Mucosa of descending colon (tissue), 3 donors: ENCODE data around the gene SRSF2. TPM values are rescaled to one million over a fixed set of nuclear protein-coding genes. Genes with fewer than 3 reads are reported as not detected.
"Not testable (repeated sequence)": the region's sequence is repeated elsewhere in the genome, so short reads cannot be mapped to it uniquely, and the experiment has no call there.

Experiments
- ATAC-seq: fragments of 200-7000 bp; cut with Tn5 transposase; one replicate; pipeline ENCODE4 v1.9.1; 2020; ENCODE audit warnings: mild to moderate bottlenecking, moderate library complexity
- DNase-seq, 3 donors: peaks; one replicate each; pipeline ENCODE4 v3.0.0-alpha.2; 2020
- H3K36me3 ChIP-seq: fragments of 200-600 bp; one replicate; pipeline ENCODE4 v1.8.0; 2021; ENCODE audit warnings: low read depth, mild to moderate bottlenecking
- H3K4me1 ChIP-seq: fragments of 200-600 bp; one replicate; pipeline ENCODE4 v1.8.0; 2021; ENCODE audit warnings: low read depth, mild to moderate bottlenecking
- H3K4me3 ChIP-seq: fragments of 200-600 bp; one replicate; pipeline ENCODE4 v1.8.0; 2021; ENCODE audit warnings: mild to moderate bottlenecking
- H3K9me3 ChIP-seq: fragments of 200-600 bp; one replicate; pipeline ENCODE4 v1.8.0; 2021; ENCODE audit warnings: mild to moderate bottlenecking
- intact Hi-C, 2 donors: fragments of 100-400 bp; cut with DNase I in 1 of 2; cut with micrococcal nuclease in 1 of 2; formaldehyde crosslinking; loops; one replicate each; pipeline versions ENCODE4 v1.11.0 to v1.11.1; 2022; cut with DNase I, micrococcal nuclease
- total RNA-seq, 3 donors: library from RNA; stranded (reverse); fragmentation: NEBNext Ultra II Directional in 2 of 3; extraction: Animal tissue kit (Norgen Biotek cat#: 25700) in 2 of 3; gene quantifications; one replicate each; pipeline versions ENCODE4 v1.2.1 to v1.2.4, GENCODE V29; 2021 to 2023
- TF ChIP-seq, protein P1 (sequence below): fragments of 200-600 bp; IDR thresholded peaks from one replicate; pipeline ENCODE4 v1.8.0; 2022; ENCODE audit warnings: antibody characterized with exemption, mild to moderate bottlenecking
- donor health status: DM: no; HTN: no; CAD: no; lungs with moderate emphysema.
- donor health status: DM: no; HTN: no; CAD: no.
- donor health status: DM: no; HTN: yes; CAD: no.

SRSF2 gene
- total RNA-seq, 3 donors from 2014 or later, result 130 to 166 (median 134) TPM

DNA sequence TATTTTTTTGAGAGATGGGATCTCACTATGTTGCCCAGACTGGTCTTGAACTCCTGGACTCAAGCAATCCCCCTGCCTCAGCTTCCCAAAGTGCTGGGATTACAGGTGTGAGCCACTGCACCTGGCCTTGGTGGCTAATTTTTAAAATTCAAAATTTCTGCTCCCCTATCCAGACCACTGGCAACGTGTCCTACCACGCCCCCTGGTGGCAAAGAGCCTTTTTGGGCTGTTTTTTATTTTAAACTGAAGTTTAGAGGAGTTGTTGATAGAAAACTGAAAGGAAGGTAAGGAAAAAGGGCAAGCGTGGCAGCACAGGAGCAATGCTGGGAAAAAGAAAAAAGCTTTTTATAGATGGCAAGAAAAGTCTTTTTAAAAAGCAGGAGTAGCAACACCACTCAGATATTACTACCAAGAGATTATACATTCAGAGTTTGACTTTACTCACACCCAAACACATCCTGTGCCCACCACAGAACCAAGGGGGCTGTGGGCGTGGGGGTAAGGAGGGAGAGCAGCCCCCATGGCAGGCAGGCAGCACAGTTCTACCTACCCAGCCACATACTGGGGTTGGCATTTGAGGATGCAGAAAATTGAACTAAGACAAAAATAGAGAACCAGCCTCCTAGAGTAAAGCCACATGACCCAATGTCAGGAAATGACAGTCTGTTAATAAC, 22.2 kb downstream of the SRSF2 start:
- ATAC-seq (peak; percentile 2), DNase-seq (peak in 2 of 3 donors; percentile 69 to 89)
- Histone ChIP-seq H3K36me3 (peaks cover 21% of the 10 kb centered on the region), H3K4me3 (no peak overlapping the region), H3K9me3 (no peaks in the 10 kb centered on the region), H3K4me1 (no peaks in the 10 kb centered on the region)
- TF ChIP-seq, protein P1, sequence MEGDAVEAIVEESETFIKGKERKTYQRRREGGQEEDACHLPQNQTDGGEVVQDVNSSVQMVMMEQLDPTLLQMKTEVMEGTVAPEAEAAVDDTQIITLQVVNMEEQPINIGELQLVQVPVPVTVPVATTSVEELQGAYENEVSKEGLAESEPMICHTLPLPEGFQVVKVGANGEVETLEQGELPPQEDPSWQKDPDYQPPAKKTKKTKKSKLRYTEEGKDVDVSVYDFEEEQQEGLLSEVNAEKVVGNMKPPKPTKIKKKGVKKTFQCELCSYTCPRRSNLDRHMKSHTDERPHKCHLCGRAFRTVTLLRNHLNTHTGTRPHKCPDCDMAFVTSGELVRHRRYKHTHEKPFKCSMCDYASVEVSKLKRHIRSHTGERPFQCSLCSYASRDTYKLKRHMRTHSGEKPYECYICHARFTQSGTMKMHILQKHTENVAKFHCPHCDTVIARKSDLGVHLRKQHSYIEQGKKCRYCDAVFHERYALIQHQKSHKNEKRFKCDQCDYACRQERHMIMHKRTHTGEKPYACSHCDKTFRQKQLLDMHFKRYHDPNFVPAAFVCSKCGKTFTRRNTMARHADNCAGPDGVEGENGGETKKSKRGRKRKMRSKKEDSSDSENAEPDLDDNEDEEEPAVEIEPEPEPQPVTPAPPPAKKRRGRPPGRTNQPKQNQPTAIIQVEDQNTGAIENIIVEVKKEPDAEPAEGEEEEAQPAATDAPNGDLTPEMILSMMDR, result peak; percentile 70
- intact Hi-C loops, result no loop called here

DNA sequence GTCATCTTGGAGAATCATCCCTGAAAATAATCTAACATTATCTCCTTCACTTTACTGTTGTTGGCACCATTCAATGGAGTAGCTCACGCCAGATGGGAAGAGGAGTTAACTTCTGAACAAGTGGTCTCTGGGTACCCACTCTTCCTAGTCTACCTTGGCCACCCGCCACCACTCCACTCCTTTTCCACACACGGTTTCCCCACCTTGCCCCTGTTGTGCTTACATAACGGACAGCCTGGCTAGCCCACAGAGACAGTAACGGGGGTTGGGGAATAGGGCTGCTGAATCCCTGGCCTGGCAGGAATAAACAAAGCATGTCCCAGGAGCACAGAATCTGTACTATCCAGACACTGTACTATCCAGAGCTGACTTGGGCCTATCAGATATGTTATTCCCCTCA, 22.8 kb downstream of the SRSF2 start:
- Histone ChIP-seq H3K4me1 (no peaks in the 10 kb centered on the region), H3K36me3 (peaks cover 15% of the 10 kb centered on the region), H3K4me3 (no peak overlapping the region), H3K9me3 (no peaks in the 10 kb centered on the region)
- no peak for ATAC-seq
- DNase-seq, result peak in 1 of 3 donors; percentile 19
- TF ChIP-seq, protein P1, result no peak
- intact Hi-C loops, result no loop called here

DNA sequence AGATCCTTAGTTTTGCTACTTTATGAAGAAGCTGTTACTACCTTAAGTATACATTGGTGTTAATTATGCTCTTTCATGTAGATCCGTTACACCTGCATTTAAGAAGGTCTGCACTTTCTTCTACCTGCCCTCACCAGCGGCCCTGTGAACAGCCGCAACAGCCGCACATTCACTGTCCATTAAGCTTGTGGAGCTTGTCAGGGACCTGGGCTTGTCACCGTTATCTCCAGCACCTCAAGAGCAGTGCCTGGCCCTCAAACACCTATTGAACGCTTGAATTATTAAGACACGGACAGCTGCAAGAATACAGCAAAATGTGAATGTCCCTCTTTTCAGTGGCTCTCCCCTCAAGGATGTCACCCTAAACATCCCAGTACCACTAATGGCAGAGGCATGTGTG, 23.4 kb downstream of the SRSF2 start:
- ATAC-seq (no peak), DNase-seq (peak in 1 of 3 donors; percentile 3)
- intact Hi-C loops, result no loop called here
- no peak overlapping the region for H3K4me3 ChIP-seq
- peaks cover 10% of the 10 kb centered on the region for H3K36me3 ChIP-seq
- no peaks in the 10 kb centered on the region for H3K4me1 ChIP-seq
- H3K9me3 ChIP-seq, result no peaks in the 10 kb centered on the region
- TF ChIP-seq, protein P1, result no peak

DNA sequence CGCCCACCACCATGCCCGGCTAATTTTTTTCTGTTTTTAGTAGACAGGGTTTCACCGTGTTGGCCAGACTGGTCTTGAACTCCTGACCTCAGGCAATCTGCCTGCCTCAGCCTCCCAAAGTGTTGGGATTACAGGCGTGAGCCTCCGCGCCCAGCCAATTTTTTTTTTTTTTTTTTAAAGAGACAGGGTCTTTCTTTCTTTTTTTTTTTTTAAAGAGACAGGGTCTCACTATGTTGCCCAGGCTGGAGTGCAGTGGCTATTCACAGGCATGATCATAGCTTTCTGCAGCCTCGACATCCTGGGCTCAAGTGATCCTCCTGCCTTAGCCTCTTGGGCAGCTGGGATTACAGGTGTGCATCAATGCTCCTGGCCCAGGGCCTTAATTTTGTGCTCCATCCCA, 24.8 kb downstream of the SRSF2 start:
- intact Hi-C loops, H3K36me3 ChIP-seq, DNase-seq, H3K9me3 ChIP-seq, H3K4me1 ChIP-seq, H3K4me3 ChIP-seq, ATAC-seq: not testable (repeated sequence)

DNA sequence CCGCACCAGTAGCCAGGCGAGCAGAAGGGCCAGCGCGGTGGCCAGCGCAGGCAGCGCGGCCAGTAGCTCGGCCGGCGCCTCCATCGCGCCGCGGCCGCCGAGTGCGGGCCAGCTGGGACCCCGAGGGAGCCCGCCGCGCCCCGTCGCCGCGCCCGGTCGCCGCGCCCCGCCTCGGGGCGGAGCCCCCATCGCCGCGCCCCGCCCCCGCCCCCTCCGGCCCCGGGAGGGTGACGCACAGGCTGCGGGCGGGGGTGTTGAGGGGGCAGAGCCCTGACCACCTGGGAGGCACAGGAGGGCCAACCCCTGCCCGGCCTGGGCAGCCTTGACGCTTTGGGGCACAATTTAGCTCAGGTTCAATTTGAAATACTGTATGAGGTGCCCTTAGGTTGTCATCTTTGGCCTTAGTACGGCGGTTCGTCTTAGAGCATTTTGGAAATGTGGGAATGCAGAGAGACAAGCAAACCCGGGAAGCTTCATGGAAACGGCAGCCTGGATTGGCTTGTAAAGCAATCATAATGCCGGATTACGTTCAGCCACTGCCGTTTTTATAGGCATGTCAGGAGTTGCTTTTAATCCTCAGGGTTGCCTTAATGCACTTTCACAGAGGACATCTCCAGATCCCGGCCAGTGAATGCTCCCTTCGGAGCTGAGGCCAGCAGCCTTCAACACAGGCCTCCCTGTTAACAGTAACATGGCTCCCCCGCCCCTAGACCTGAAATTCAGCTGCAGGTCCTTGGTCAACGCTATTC, 26.1 kb downstream of the SRSF2 start, which contains the start of gene MXRA7:
MXRA7 (minus strand) TSS at position 103 of the 749 bp plus-strand sequence; CDS start at position 84, 19 bp downstream.
- H3K9me3 ChIP-seq, result no peaks in the 10 kb centered on the region
- H3K4me3 ChIP-seq, result peak within 1 kb of the TSS; percentile 19
- no peaks in the 10 kb centered on the region for H3K36me3 ChIP-seq
- intact Hi-C loops, result no loop called here
- DNase-seq (peak; percentile 65 to 78 (median 74)), ATAC-seq (peak; percentile 80)
- no peaks in the 10 kb centered on the region for H3K4me1 ChIP-seq
- TF ChIP-seq, protein P1, result no peak

DNA sequence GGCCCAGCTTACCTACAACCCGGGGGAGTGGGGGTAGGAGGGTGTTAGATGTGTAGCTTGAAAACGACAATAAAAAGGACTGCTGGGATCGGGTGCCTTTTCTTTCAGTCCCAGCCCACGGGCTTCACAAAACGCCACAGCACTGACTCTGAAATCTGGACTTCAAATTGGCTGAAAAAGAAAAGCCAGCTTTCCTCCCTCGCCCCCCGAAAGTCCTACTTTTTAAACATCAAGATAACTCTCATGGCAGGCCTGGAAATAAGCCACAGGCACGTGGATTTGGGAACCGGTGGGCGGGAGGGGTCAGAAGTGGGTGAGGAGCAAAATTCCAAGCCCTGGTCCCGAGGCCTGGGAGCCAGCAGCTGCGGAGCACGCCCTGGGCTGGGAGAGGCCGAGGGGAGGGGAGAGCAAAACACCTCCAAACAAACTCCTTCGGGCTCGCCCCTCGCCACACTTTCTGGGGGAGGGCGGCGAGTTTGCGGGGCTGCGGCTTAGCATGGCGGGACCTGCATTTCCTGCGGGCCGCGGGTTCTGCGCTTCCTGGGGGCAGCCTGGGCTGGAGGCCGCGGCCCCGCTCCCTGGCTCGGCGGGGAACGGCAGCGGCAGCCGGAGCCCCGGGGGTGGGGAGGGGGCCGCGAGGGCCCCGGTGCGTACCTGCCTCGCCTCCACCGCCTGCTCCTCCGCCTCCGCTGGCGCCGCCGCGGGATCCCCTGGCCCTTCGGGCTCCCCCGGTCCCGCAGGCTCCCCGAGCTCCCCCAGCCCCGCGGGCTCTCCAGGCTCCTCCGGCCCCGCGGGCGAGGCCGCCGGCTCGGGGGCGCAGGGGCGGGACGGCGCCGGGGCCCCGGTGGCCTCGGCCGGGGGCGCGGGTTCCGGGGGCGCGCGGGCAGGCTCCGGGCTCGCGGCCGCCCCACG, 26.9 kb downstream of the SRSF2 start:
- intact Hi-C loops, result not testable (repeated sequence)

More for the DNA sequence above, 26.9 kb downstream of the SRSF2 start:
- not testable (repeated sequence) for H3K36me3 ChIP-seq, H3K9me3 ChIP-seq, DNase-seq, H3K4me1 ChIP-seq
- ATAC-seq, result peak; percentile 27
- H3K4me3 ChIP-seq, result peak overlapping the region; percentile 19
